H1 (cell line): Measurements from ENCODE around the gene RPL37. TPM values are rescaled to one million over a fixed set of nuclear protein-coding genes. Genes with fewer than 3 reads are reported as not detected.

ENCODE experiments used
- ASH2L ChIP-seq: fragments of 200-600, 300-600 bp; sonication (generic); IDR thresholded peaks from one replicate; pipeline ENCODE4 v1.7.1; 2017; ENCODE audit warnings: low read length
- EZH2 ChIP-seq: fragments of 200-600 bp; sonication (generic); IDR thresholded peaks from 2 replicates; pipeline ENCODE4 v1.7.1; 2012; ENCODE audit warnings: low read depth, mild to moderate bottlenecking, moderate library complexity, low read length, inconsistent platforms; ENCODE audit not compliant: severe bottlenecking
- JUND ChIP-seq: IDR thresholded peaks from 2 replicates; pipeline ENCODE4 v1.6.1; 2011; ENCODE audit warnings: mild to moderate bottlenecking, improper control_type of control experiment, low read length
- PHF8 ChIP-seq: fragments of 200-600 bp; sonication (generic); conservative IDR thresholded peaks from 2 replicates; pipeline ENCODE4 v1.7.1; 2012; ENCODE audit warnings: low read depth, mild to moderate bottlenecking, inconsistent platforms, low read length, moderate library complexity
- POLR2A ChIP-seq, 2 experiments: IDR thresholded peaks; 1 replicate in 1 of 2; 2 replicates in 1 of 2; pipeline ENCODE4 v1.6.1; 2011; ENCODE audit warnings: low read depth in 2 of 2, low read length in 2 of 2, mild to moderate bottlenecking in 2 of 2; ENCODE audit errors: control extremely low read depth in 1 of 2
- RAD21 ChIP-seq, 2 experiments: IDR thresholded peaks in 1 of 2; conservative IDR thresholded peaks in 1 of 2; 2 replicates each; pipeline ENCODE4 v1.6.1; 2011; ENCODE audit warnings: low read depth in 2 of 2, low read length in 2 of 2, improper control_type of control experiment in 1 of 2, inconsistent platforms in 1 of 2, mild to moderate bottlenecking in 1 of 2, moderate library complexity in 1 of 2
- polyA plus RNA-seq, 7 experiments: library from polyadenylated mRNA; depleted of rRNA in 3 of 7; stranded (reverse) in 5 of 7; unstranded in 2 of 7; fragments of >200 nt in 5 of 7; fragments of 200-250 nt in 2 of 7; gene quantifications; 1 replicate in 5 of 7; 2 replicates in 1 of 7; 4 replicates in 1 of 7; pipeline versions ENCODE4 v1.2.1 to v1.2.3, GENCODE V29; 2011 to 2013; ENCODE audit warnings: missing spikeins in 2 of 7, mixed read lengths in 2 of 7
- total RNA-seq: library from RNA; stranded (reverse); fragmentation: NEBNext Ultra II Directional; extraction: Animal tissue kit (Norgen Biotek cat#: 25700); gene quantifications from 2 replicates; pipeline ENCODE4 v1.2.1, GENCODE V29; 2021
- TF ChIP-seq, protein P1 (sequence below), 3 experiments: IDR thresholded peaks; 1 replicate in 2 of 3; 2 replicates in 1 of 3; pipeline versions ENCODE4 v1.5.1 to v1.6.1; 2011; ENCODE audit warnings: low read length in 3 of 3, mild to moderate bottlenecking in 3 of 3, inconsistent platforms in 2 of 3, low read depth in 1 of 3, moderate library complexity in 1 of 3; ENCODE audit not compliant: insufficient read depth in 1 of 3; ENCODE audit errors: control extremely low read depth in 1 of 3

Gene RPL37
- total and polyA plus RNA-seq, 2 of the 8 experiments (the other 6 are each of a cell fraction or from before 2014, with no cell fraction given), result 467 to 1,534 TPM

DNA sequence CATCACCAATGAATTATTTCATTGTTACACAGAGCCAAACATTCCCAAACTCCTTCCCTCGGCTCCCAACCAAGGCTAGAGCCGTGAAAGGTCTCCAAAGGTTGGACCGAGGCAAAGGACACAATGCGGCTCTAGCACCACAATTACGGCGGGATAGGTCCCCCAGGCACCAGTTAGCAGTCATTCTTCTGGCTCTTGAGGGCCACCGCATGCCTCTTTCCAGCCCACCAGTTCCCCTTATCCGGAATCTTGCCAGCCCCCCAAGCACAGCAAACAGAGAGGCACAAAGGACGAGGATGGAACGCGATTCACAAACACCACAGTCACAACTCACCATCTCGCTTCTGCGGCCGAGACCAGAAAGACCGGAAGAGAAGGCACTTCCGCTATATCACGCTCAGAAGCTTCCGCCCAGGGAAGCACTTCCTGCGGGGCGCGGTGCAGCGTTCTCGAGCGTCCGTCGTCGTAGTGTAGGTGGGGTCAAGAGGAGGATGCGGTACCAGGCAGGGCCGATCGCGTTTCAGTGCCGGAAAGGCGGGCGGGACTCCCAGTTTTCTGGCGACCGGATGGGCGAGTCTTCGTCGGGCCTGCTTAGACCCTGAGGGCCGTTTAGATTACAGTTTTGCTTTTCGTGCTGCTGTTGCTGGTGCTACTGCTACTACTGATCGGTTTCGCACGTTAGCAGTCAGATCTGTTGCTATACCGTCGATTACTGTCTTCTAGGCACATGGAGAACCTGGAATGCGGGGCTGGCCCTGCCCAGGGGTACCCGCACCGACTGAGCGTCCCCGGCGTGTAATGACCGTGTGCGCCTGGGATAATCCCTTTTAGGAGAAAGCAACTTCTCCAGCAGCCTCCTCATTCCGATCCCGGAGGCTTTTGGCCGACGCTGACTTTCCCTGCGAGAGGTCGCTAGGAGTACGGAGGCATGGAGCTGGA is at the start of gene RPL37 (continued):
- TF ChIP-seq PHF8, result peak; percentile 93
- TF ChIP-seq ASH2L, result peak; percentile 84
- TF ChIP-seq RAD21 (IDR thresholded peaks at IDR 0.05 in 1 of 2, conservative IDR thresholded peaks at IDR 0.05 in 1 of 2; ENCODE audit: low read depth in 2 of 2, low read length in 2 of 2), result peak in 1 of 2 experiments; percentile 20; a peak in 1 of 4 replicates
- TF ChIP-seq, protein P1, sequence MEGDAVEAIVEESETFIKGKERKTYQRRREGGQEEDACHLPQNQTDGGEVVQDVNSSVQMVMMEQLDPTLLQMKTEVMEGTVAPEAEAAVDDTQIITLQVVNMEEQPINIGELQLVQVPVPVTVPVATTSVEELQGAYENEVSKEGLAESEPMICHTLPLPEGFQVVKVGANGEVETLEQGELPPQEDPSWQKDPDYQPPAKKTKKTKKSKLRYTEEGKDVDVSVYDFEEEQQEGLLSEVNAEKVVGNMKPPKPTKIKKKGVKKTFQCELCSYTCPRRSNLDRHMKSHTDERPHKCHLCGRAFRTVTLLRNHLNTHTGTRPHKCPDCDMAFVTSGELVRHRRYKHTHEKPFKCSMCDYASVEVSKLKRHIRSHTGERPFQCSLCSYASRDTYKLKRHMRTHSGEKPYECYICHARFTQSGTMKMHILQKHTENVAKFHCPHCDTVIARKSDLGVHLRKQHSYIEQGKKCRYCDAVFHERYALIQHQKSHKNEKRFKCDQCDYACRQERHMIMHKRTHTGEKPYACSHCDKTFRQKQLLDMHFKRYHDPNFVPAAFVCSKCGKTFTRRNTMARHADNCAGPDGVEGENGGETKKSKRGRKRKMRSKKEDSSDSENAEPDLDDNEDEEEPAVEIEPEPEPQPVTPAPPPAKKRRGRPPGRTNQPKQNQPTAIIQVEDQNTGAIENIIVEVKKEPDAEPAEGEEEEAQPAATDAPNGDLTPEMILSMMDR (IDR thresholded peaks at IDR 0.05; ENCODE audit: control extremely low read depth in 1 of 3, insufficient read depth in 1 of 3, low read depth in 1 of 3, low read length in 3 of 3), result no peak
- peak; percentile 97 to 98 for TF ChIP-seq POLR2A (IDR thresholded peaks at IDR 0.05; ENCODE audit: control extremely low read depth in 1 of 2, low read depth in 2 of 2, low read length in 2 of 2)
- TF ChIP-seq JUND, result peak; percentile 31; the same call in 1 of the 2 replicates
- TF ChIP-seq EZH2, result no peak
